ENCODE measurements around the gene FUBP3. TPM values are rescaled to one million over a fixed set of nuclear protein-coding genes. Genes with fewer than 3 reads are reported as not detected.
A peak's percentile ranks its signal among the peaks of the same experiment; 100 is the strongest.

FUBP3 gene
- total RNA-seq, 1 experiment from 2014 or later = 78.6 TPM

DNA sequence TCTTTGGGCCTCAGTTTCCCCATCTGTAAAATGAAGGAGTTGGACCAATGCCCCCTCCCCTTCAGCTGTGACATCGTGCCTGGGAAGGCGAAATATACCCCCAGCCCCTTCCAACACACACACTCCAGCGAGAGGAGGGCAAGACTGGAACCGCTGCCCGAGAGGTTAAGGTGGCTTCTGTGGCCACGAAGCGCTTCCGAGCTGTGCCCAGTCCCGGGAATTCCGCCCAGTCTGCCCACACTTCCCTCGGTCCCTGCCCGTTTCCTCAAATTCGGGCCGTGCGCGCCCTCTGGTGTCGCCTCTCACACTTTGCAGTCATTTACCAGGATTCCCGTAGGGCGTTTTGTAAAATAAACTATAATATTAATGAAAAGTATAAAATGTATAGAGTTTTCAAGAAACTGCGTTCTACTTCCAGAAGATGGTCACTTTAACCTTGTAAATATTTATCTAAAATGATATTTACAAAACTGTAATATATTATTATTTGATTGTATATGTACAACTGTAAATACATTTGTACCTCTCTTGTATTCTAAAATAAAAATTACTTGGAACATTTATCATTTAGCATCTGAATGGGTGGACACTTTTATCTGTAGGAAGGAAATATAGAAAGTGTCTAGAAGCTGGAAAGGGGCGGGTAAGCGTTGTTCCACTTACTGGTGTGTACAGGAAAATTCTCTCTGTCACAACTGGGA is 103.2 kb downstream of the FUBP3 start:
- no peaks in the 10 kb centered on the region for H4K20me1 ChIP-seq (ENCODE audit: control insufficient read depth, insufficient read depth, insufficient read length)
- H3K4me1 Mint-ChIP-seq = peaks cover 2 to 3% of the 10 kb centered on the region in 2 experiments; a peak in 3 of 4 replicates
- H2AFZ ChIP-seq (ENCODE audit: low read length) = no peak overlapping the region
- no peak overlapping the region for H3K27ac Mint-ChIP-seq
- peaks cover 10% of the 10 kb centered on the region for H3K27me3 ChIP-seq (ENCODE audit: insufficient read depth, low read length)
- H3K23me2 ChIP-seq (ENCODE audit: insufficient read length, low read depth, low read length, poor library complexity, severe bottlenecking) = peaks cover 6% of the 10 kb centered on the region
- H3K4me2 ChIP-seq (ENCODE audit: insufficient read depth, insufficient read length, low read length) = peak overlapping the region; percentile 25
- H3K4me1 ChIP-seq (ENCODE audit: insufficient read depth, low read length) = no peaks in the 10 kb centered on the region
- peaks cover 49% of the 10 kb centered on the region for H3K27me3 Mint-ChIP-seq (ENCODE audit: low read depth)
- H2AK5ac ChIP-seq (ENCODE audit: insufficient read length, low read length) = no peak overlapping the region
- H4K91ac ChIP-seq (ENCODE audit: insufficient read length, low read depth, low read length) = no peak overlapping the region
- no peak overlapping the region for H3K18ac ChIP-seq (ENCODE audit: insufficient read length, low read depth, low read length)
- DNase-seq = peak; percentile 79
- no peak overlapping the region for H2BK15ac ChIP-seq (ENCODE audit: low read depth, low read length)
- no peak overlapping the region for H2BK120ac ChIP-seq (ENCODE audit: low read depth, low read length, poor library complexity, severe bottlenecking)
- H3K9ac ChIP-seq (ENCODE audit: extremely low read depth, insufficient read length, low read length) = no peak overlapping the region
- no CpG with 5 or more reads among the region's 22 CpGs for WGBS (ENCODE audit: extremely low coverage, insufficient read length, low lambda C conversion rate)
- no peaks in the 10 kb centered on the region for H3K79me2 ChIP-seq (ENCODE audit: insufficient read depth, low read length)
- H3T11ph ChIP-seq (ENCODE audit: low read length) = no peak overlapping the region
- H3K79me1 ChIP-seq (ENCODE audit: insufficient read depth, low read depth, low read length, poor library complexity, severe bottlenecking) = no peaks in the 10 kb centered on the region
- H3K56ac ChIP-seq (ENCODE audit: insufficient read length, low read depth, low read length) = no peak overlapping the region
- H2BK12ac ChIP-seq (ENCODE audit: insufficient read length, low read depth, low read length) = no peak overlapping the region
- H4K8ac ChIP-seq (replicated peaks; ENCODE audit: insufficient read length, low read depth, low read length) = no peak overlapping the region
- no peak overlapping the region for H3K23ac ChIP-seq (ENCODE audit: insufficient read length, low read depth, low read length)
- peak; percentile 91 for TF ChIP-seq CTCF (conservative IDR thresholded peaks at IDR 0.05)
- H3K9me3 ChIP-seq (ENCODE audit: control insufficient read depth, low read depth, low read length) = no peaks in the 10 kb centered on the region
- H3K4me3 Mint-ChIP-seq = peak overlapping the region; percentile 60 to 85
- H3K14ac ChIP-seq (ENCODE audit: insufficient read depth, low read length) = no peak overlapping the region
- peaks cover 8 to 10% of the 10 kb centered on the region in 2 experiments for H3K9me3 Mint-ChIP-seq
- H4K5ac ChIP-seq (ENCODE audit: insufficient read length, low read depth, low read length) = no peak overlapping the region
- no peak overlapping the region for H3K4ac ChIP-seq (ENCODE audit: low read depth, low read length)
- no peak overlapping the region for H2BK5ac ChIP-seq (ENCODE audit: insufficient read length, low read length)
- H3K36me3 Mint-ChIP-seq (ENCODE audit: insufficient read depth in 1 of 3, low read depth in 3 of 3) = no peaks in the 10 kb centered on the region; a peak in 1 of 7 replicates
- H2BK20ac ChIP-seq (ENCODE audit: low read depth, low read length, poor library complexity, severe bottlenecking) = no peak overlapping the region
- H3K27ac ChIP-seq (ENCODE audit: insufficient read length, low read depth, low read length) = no peak overlapping the region

Data from H9 (cell line).